Colonic mucosa (tissue), 4 donors: ENCODE measurements around the gene HDAC4. TPM values are rescaled to one million over a fixed set of nuclear protein-coding genes. Genes with fewer than 3 reads are reported as not detected.

ENCODE experiments used
- DNase-seq: peaks from one replicate; pipeline ENCODE4 v3.0.0-alpha.2; 2020
- H3K27ac ChIP-seq: fragments of 200-600 bp; one replicate; pipeline ENCODE4 v1.8.0; 2021
- H3K27me3 ChIP-seq: fragments of 200-600 bp; one replicate; pipeline ENCODE4 v1.8.0; 2021
- H3K36me3 ChIP-seq: fragments of 200-600 bp; one replicate; pipeline ENCODE4 v1.8.0; 2021
- H3K4me1 ChIP-seq: fragments of 200-600 bp; one replicate; pipeline ENCODE4 v1.8.0; 2021; ENCODE audit warnings: mild to moderate bottlenecking
- H3K4me3 ChIP-seq: fragments of 200-600 bp; one replicate; pipeline ENCODE4 v1.8.0; 2021
- H3K9ac ChIP-seq, 2 donors: one replicate each; pipeline ENCODE4 v1.7.0; 2013; ENCODE audit warnings: control low read depth in 2 of 2, low read depth in 2 of 2, low read length in 2 of 2
- H3K9me3 ChIP-seq: fragments of 200-600 bp; one replicate; pipeline ENCODE4 v1.8.0; 2021
- CTCF ChIP-seq: fragments of 200-600 bp; IDR thresholded peaks from one replicate; pipeline ENCODE4 v1.8.0; 2022; ENCODE audit warnings: antibody characterized with exemption, mild to moderate bottlenecking
- intact Hi-C: fragments of 100-400 bp; cut with DNase I; formaldehyde crosslinking; loops from one replicate; pipeline ENCODE4 v1.14.1; 2022
- microRNA-seq: library from miRNA; unstranded; fragments of <30 nt; microRNA quantifications from one replicate; pipeline ENCODE4, GENCODE V29; 2019
- total RNA-seq, 2 donors: library from RNA; stranded (reverse); fragmentation: NEBNext Ultra II Directional in 1 of 2; extraction: Animal tissue kit (Norgen Biotek cat#: 25700) in 1 of 2; gene quantifications; one replicate each; pipeline ENCODE4 v1.2.1, GENCODE V29; 2021
- donor health status: healthy.
- donor health status: DM: no; HTN: no; CAD: no.
- donor health status: DM: no; HTN: no; CAD: no.

Gene HDAC4
- total RNA-seq, 2 donors from 2014 or later, result 35.3 to 46.8 TPM

- DNase-seq, result no peak
- no peak for TF ChIP-seq CTCF
- intact Hi-C loops, result no loop called here
- Histone ChIP-seq H3K4me3 (no peak overlapping the region), H3K9ac (no peak overlapping the region), H3K4me1 (no peaks in the 10 kb centered on the region), H3K9me3 (no peaks in the 10 kb centered on the region), H3K27me3 (no peaks in the 10 kb centered on the region), H3K36me3 (no peaks in the 10 kb centered on the region), H3K27ac (no peak overlapping the region)
These were observed 399.0 kb downstream of the HDAC4 start for GRCh38 chr2:239001794-239002193.

GRCh38 chr2:239000500-239001073 is 400.2 kb downstream of the HDAC4 start:
- no peaks in the 10 kb centered on the region for H3K27me3 ChIP-seq
- intact Hi-C loops, result no loop called here
- no peak overlapping the region for H3K27ac ChIP-seq
- H3K4me1 ChIP-seq, result no peaks in the 10 kb centered on the region
- no peak overlapping the region for H3K4me3 ChIP-seq
- TF ChIP-seq CTCF, result no peak
- DNase-seq, result no peak
- no peaks in the 10 kb centered on the region for H3K9me3 ChIP-seq
- H3K36me3 ChIP-seq, result no peaks in the 10 kb centered on the region
- no peak overlapping the region for H3K9ac ChIP-seq

GRCh38 chr2:239000089-239000488 is 400.7 kb downstream of the HDAC4 start:
- DNase-seq, result no peak

GRCh38 chr2:238999291-238999741 is 401.5 kb downstream of the HDAC4 start:
- Histone ChIP-seq H3K4me1 (no peaks in the 10 kb centered on the region), H3K9me3 (no peaks in the 10 kb centered on the region), H3K27ac (no peak overlapping the region), H3K4me3 (no peak overlapping the region), H3K36me3 (no peaks in the 10 kb centered on the region), H3K9ac (no peak overlapping the region), H3K27me3 (no peaks in the 10 kb centered on the region)
- no peak for TF ChIP-seq CTCF
- intact Hi-C loops, result no loop called here
- no peak for DNase-seq

More at GRCh38 chr2:239000089-239000488, 400.7 kb downstream of the HDAC4 start:
- H3K9me3 ChIP-seq, result no peaks in the 10 kb centered on the region
- H3K4me1 ChIP-seq, result no peaks in the 10 kb centered on the region
- no peak overlapping the region for H3K4me3 ChIP-seq
- no peak overlapping the region for H3K27ac ChIP-seq
- intact Hi-C loops, result no loop called here
- no peaks in the 10 kb centered on the region for H3K36me3 ChIP-seq
- no peak overlapping the region for H3K9ac ChIP-seq
- TF ChIP-seq CTCF, result no peak
- no peaks in the 10 kb centered on the region for H3K27me3 ChIP-seq

GRCh38 chr2:238998801-238999200 is 402.0 kb downstream of the HDAC4 start:
- H3K9ac ChIP-seq, result no peak overlapping the region
- H3K9me3 ChIP-seq, result no peaks in the 10 kb centered on the region
- H3K27me3 ChIP-seq, result no peaks in the 10 kb centered on the region
- H3K27ac ChIP-seq, result no peak overlapping the region
- DNase-seq, result no peak
- no peak overlapping the region for H3K4me3 ChIP-seq
- H3K36me3 ChIP-seq, result no peaks in the 10 kb centered on the region
- no peak for TF ChIP-seq CTCF
- intact Hi-C loops, result no loop called here
- H3K4me1 ChIP-seq, result no peaks in the 10 kb centered on the region

Small RNAs within 50 kb of the gene (microRNA-seq; reads per million reads assigned to microRNA genes)
- gene MIR2467 (not detected), gene MIR4269 (not detected), gene MIR4440 (not detected), gene MIR4441 (not detected)
